GM12892 (cell line): ENCODE results near the gene LGALS9B.
"Not testable (repeated sequence)": the region's sequence is repeated elsewhere in the genome, so short reads cannot be mapped to it uniquely, and the experiment has no call there.

Experiments
- DNase-seq: peaks from one replicate; pipeline ENCODE4 v3.0.0; 2011; ENCODE audit not compliant: insufficient read length
- FAIRE-seq: peaks from 2 replicates; lab custom pipeline; 2011; peaks lifted over from hg19 to GRCh38; lab: Jason Lieb, UNC

LGALS9B gene

DNA sequence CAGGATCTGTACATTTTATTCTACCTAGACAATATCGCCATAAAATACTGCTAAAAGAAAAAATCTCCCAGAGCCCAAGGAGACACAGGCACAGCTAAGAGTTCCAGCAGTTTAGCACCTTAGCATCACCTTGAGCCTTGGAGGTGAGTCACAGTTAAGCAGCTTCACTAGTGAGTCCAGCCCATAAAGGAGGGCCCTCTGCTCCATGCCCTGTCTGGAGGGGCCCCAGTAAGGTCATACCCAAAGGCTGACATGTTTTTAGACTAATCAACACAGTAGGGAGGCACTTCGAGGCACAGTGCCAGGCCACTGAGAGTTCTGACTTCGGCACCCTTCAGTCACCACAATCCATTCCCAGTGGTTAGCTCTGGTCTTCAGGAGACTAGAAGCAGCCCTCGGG lies 2.6 kb upstream of the LGALS9B start:
- not testable (repeated sequence) for FAIRE-seq, DNase-seq

DNA sequence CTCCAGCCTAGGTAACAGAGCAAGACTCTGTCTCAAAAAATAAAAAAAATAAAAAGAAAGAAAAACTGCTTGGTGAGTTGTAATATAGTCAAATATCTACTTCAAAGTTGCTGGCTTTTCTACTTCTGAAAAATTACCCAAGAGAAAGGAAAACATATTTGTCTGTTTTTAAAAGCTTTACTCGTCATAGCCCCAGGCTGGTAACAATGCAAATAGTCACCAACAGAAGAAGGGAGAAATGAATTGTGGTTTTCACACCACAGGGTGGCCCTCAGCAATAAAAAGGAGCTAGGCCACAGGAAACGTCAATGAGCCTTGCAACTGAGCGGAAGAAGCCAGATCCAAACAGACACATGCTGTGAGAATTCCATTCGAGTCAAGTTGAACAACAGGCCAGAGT lies 1.8 kb upstream of the LGALS9B start:
- not testable (repeated sequence) for DNase-seq, FAIRE-seq

DNA sequence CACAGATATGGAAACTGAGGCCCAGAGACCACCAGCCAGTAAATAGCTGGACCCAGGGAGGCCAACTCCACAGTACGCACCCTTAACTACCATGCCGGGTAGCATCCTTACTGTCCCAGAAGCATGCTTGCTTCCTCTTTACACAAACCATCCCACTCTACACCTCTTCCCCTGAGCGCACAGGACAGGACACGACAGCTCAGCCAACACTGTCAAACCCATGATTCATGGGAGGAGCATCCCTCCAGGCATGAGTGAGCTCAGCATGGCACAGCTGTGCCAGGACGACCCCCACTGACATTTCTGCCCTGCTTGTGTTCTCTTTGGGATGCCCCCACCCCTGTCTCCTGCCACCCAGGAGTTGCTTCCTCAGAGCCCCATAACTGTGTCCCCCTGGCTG lies 340 bp downstream of the LGALS9B start:
- not testable (repeated sequence) for FAIRE-seq, DNase-seq

DNA sequence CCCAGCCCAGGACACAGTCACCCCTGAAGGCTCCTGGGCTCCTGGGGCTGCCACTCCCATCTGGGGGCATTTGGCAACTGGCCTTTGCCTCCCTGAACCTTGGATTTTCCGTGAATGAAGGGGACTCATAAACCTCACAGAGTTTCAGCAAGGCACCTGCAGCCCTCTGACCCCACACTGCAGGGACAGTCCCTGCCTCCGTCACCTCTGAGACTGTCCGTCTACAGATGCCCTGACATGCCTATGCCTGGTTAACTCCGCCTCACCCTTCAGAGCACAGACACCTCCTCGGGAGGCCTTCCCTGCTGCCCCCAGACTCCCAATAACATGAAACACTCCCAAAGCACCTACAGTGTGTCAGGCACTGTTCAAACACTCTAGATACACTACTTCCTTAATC lies 786 bp downstream of the LGALS9B start:
- not testable (repeated sequence) for FAIRE-seq, DNase-seq

DNA sequence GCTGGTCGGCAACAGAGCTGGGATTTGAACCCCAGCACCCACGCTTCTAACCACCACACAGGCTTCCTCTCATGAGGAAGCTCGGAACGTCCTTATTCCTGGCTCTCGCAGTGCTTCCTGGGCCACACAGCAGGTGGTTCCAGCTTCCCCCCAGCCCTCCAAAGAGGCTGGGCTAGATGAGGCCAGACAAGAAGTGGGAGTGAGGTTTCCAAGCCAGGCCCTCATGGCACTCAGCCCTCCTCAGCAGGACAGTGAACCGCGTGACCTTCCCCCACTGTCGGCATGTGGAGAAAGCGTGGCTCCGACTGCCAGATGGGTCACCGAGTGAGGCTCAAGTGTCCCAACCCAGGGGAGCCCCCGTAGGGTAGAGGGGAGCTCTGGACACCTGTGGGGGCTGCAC lies 1.8 kb downstream of the LGALS9B start:
- not testable (repeated sequence) for FAIRE-seq, DNase-seq

DNA sequence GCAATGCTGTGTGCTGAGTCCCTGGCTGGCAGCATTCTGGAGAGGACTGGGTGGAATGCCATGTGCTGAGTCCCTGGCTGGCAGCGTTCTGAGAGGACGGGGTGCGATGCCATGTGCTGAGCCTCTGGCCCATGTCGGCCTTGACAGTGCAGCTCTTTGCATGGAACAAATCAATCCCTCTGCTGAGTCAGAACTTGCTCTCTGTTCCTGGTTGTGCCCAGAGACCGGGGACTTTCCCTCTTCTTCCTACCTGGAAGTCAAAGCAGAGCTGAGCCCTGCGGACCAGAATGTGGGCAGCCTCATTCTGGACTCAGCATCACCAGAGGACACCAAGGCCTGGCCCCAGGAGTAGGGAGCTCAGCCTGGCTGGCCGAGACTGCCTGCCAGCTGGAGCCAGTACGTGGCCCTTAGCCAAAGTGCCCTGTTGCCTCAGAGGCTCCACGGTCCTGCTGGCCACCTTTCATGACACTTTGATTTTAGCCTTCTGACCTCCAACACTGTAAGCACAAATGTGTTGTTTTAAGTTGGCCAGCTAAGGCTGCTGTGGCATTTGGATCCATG lies 2.4 kb downstream of the LGALS9B start:
- not testable (repeated sequence) for FAIRE-seq, DNase-seq

DNA sequence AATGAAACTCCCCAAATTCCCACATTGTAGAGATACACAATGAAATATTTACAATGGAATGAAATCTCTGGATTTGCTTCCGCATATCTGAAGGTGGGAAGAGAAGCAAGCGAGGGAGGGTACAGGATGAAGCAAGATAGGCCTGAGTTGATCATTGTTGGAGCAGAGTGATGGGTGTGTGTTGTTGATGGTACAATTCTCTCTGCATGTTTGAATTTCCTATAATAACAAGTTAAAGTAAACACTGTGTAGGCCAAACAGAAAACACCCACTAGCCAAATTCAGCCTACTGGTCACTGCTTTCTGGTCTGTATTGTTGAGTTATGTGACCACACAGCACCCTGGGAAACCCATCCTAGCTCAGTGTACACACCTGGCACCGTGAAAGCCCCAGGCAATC lies 5.2 kb downstream of the LGALS9B start:
- not testable (repeated sequence) for DNase-seq, FAIRE-seq

DNA sequence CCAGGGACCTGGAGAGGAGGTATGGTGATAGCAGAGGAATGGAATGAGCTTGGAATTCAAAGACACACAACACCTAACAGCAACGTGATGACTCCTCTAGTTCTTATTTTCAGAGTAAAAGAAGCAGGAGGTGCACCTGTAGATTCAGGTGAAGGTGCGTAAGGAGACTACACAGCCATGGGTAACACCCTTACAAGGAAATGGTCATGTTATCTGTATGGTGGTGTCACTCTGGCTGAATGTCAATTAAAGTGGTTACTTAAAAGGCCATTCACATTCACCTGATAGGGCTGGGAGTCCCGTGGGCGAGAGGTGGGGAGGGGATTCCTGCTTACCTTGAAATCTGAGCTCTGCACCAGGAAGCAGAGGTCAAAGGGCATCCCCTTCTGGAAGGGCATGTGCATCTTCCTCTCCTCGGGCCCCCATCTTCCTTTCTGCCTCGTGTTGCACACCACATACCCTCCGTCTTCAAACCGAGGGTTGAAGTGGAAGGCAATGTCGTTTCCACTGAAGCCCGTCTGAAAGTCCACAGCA lies 9.4 kb downstream of the LGALS9B start:
- FAIRE-seq, DNase-seq: not testable (repeated sequence)

DNA sequence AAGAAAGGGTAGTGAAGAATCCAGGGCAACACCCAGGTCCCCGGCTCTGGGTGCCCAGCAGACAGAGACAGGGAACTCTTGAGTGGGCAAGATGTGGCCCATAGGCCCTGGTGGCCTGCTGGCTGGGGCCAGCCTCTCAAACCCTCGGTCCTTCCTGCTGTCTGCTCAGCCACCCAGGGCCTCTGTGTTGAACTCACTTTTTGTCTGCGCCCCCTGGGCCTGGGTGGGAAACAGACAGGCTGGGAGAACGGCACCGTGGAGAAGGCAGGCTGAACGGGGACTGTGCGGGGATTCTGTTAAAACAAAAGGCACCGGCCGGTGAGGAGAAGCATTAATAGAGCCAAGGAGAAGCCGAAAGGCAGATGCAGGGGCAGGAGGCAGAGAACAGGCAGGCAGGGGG lies 12.2 kb downstream of the LGALS9B start:
- DNase-seq, FAIRE-seq: not testable (repeated sequence)

DNA sequence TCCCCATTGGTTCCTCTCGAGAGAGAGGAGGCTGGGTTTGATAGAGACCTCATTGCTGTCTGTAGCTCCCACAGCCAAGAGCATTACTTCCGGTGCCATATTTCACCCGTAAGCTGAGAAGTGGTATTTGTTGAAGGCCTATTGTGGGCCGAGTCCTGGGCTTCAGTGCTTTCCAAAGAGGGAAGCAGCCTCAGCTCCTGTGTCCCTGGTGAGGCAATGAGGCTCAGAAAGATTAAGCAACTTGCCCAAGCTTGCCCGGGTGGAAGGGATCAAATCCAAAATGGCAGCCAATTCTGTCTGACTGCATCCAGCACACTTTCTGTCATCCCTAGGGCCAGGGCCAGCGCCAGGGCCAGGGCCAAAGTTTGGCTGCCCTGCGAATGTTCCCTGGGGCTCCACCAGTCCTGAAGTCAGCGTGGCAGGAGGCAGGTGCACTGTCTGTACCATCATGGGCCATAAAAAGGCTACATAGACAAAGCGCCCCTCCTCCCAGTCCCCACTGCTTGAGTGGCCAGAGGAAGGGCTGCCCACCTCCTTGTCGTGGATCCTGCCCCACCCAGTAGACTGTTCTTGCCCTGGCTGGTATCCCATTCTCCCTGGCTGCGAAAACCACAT lies 13.4 kb downstream of the LGALS9B start:
- not testable (repeated sequence) for DNase-seq

DNA sequence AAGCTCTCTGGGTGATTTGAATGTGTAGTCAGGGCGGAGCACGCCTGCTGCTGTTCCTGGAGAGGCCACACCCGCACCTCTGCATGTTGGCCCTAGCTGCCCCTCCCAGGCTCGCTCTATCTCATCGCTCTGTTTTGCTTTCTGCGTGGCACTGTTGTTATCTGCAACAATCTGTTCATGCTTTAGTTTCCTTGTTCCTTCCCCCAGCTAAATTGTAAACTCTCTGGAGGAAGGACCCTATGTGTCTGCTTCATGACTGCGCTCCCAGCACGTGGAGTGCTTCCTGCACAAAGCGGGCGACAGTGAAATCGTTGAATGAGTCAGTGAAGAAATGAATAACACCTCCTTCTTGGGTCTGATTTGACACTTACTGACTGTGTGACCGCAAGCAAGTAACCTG lies 16.5 kb downstream of the LGALS9B start:
- DNase-seq = not testable (repeated sequence)
- peak; percentile 84 for FAIRE-seq

More for the DNA sequence above, 13.4 kb downstream of the LGALS9B start:
- not testable (repeated sequence) for FAIRE-seq

DNA sequence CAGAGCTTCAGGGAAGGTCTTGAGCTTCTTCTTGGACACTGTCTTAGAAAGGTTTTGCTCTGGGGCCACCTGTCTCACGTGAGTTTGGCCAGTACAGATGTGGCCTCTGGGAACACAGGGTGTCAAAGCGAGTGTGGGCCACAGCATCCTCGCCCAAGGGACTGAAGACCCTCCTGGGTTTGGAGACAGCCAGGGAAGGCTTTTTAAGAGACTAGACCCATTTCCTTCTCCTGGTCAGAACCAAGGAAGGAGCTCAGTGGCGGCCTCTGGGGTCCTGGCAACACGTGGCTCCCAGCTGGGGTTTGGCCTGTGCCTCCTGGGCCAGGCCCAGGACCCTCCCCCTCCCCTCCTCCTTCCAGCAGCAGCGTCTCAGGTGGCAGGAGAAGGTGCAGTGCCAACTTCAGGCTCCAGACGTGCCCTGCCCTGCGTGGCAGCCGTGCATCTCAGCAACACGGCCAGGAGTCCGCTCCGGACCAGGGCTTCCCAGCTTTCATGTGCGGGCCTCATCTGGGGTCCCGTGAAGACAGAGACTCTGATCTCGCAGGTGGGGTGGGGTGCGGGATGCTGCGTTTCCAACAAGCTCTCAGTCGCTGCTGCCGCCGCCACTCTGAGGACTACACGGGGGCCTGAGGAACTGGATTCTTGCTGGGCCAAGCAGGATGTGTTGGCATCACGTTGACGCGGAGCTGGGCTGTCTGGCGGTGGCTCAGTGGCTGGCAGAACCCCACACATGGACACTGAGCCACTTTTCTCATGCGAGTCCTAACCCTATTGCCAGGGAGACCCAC lies 19.6 kb downstream of the LGALS9B start:
- not testable (repeated sequence) for DNase-seq, FAIRE-seq

DNA sequence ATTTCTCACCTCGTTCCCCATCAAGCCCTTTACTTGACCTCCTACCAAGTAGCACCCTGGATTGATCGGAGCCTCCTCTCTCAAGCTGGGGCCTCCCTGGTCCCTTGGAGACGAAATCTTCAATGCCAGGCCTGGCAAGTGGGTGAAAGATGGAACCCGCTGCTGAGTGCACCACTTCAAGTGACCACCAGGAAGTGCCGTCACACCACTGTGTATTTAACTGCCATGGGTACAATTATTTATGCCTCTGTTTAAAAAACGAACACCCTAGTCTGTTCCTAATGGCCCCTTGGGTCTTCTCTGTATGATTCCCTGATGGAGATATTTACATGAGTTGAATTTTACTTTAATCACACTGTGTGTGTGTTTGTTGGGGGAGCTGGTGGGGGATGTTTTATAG lies 20.4 kb downstream of the LGALS9B start:
- FAIRE-seq, DNase-seq: not testable (repeated sequence)

DNA sequence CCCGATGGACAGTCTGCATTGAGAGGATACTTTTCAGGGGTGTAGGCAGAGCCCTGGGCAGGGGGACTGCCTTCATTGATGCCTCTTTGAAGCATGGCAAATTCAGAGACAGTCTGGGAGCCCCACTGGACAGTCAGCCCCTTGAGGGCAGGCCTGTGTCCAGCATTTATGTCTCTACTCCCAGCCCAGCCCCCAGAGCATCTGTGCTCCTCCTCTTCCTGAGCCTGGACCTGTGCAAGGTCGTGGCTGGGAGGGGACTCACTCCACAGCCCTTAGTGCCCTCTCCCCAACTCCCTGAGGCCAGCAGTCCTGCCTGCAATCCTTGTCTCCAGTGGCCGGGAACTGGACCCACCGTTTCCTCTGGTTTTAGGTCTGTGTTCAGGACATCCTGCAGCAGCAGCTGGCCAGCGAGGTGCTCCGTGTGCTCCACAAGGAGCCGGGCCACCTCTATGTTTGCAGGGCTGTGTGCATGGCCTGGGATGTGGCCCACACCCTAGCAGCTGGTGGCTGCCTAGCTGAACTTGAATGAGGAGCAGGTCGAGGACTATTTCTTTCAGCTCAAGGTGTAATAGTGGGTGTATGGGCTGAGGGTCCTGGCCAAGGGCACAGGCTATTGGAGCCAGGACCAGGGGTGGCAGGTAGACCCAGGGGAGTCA lies 22.6 kb downstream of the LGALS9B start:
- DNase-seq, FAIRE-seq: not testable (repeated sequence)

DNA sequence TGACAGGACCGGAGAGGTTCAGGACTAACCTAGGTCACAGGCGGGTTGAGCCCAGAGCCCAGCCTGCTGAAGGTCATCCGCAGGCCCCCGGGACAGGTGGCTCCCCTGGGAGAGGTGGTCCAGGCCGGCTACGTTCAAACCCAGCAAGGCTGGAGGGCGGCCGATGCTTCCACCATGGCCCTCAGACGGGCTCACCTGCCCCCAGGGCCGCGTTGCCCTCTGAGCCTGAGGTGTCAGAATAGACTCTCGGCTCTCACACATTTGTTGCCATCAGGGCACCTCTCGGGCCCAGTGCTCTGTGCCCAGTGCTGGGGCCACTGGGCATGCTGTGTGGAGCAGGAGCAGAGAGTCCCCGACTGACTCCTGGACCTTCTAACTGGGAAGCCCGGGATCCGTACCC lies 23.2 kb downstream of the LGALS9B start:
- DNase-seq, FAIRE-seq: not testable (repeated sequence)

DNA sequence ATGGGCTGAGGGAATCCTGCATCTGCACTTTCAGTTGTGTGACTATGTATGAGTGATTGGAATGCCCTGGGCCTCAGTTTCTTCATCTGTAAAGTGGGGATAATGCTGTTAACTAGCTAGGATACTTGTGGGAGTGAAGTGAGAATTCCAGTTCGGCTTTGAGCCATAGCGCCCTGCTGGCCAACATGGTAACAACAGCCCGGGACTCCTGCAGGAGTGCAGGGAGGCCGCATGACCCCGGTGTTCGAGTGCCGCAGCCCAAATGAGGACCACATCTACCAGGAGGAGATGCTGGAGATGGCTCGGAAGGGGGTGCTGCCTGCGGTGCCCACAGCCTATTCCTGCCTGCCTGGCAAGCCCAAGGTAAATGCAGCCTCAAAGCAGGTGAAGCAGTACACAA lies 23.7 kb downstream of the LGALS9B start:
- FAIRE-seq, DNase-seq: not testable (repeated sequence)

DNA sequence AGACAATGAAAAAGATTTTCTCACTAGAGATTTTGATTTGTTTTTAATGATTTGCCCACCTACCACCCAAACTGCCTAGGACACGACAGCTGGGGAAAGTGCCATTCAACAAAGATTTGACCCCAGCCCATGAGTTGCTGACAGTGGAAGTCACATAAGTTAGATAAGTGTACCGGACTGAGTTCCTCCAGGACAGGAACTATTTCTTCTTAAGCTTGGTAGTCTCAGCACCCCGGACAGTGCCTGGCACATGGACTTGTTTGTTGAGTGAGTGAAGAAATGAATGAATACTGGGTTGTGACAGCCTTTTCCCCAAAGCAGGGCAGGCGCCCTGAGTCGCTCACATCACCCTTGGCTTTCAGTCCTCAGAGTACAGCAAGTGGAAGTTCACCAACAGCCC lies 26.7 kb downstream of the LGALS9B start:
- not testable (repeated sequence) for DNase-seq, FAIRE-seq

DNA sequence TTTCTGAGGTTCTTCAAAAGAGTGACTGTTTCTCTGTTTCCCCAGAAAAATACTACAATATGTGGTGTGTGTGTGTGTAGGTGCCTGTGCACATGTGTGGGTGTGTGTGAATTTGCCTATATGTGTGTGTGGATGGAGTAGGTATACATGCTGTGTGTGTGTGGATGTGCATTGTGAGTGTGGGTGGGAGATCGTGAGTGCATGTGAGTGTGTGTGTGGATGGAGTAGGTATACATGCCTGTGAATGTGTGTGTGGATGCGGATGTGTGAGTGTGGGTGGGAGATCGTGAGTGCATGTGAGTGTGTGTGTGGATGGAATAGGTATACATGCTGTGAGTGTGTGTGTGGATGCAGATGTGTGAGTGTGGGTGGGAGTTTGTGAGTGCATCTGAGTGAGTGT lies 32.2 kb downstream of the LGALS9B start:
- DNase-seq, FAIRE-seq: not testable (repeated sequence)

DNA sequence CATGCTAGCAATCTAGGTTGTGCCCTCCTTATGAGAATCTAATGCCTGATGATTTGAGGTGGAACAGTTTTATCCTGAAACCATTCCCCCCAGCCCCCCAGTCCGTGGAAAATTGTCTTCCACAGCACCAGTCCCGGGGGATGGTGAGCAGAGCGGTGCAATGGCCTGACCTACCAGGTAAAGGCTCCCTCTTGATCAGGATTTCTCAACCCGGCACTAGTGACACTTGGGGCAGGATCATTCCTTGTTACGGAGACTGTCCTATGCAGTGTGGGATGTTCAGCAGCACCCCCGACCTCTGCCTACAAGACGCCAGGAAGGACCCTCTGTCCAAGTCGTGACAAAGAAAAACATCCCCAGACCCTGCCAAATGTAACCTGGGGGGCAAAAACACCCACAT lies 34.0 kb downstream of the LGALS9B start:
- not testable (repeated sequence) for FAIRE-seq, DNase-seq

DNA sequence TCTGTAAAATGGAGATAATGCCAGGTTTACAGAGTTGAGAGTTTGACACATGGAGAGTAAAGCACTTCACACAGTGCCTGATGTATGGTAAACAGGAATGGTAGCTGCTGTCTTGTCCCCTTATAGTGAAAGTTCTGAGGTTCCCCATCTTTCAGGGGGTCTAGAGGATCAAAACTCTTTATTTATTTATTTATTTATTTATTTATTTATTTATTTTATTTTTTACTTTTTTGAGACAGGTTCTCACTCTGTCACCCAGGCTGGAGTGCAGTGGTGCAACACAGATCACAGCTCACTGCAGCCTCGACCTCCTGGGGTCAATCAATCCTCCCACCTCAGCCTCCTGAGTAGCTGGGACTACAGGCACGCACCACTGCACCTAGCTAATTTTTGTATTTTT lies 40.1 kb downstream of the LGALS9B start:
- DNase-seq, FAIRE-seq: not testable (repeated sequence)
